Activated naive CD4-positive, alpha-beta T cell treated with anti-CD3 and anti-CD28 coated beads, Interleukin-2, amount 10 ng/mL, durations not matched to agents 7 days and 5 days (primary cell): ENCODE measurements around the gene GAMT.

Experiments
- CTCF ChIA-PET: fragments of 350-600 bp; sonication (Branson Sonifier 250); formaldehyde crosslinking; loops from one replicate; lab custom pipeline; 2021; ENCODE audit warnings: antibody characterized with exemption; lab: Charles Lee
- DNase-seq: peaks from one replicate; pipeline ENCODE4 v3.0.0-alpha.2; 2020
- H3K27ac Mint-ChIP-seq: one replicate; pipeline ENCODE4 v1.8.0; 2021; ENCODE audit warnings: mild to moderate bottlenecking, moderate library complexity, mixed read lengths
- H3K27me3 Mint-ChIP-seq: one replicate; pipeline ENCODE4 v1.8.0; 2021; ENCODE audit warnings: mild to moderate bottlenecking, mixed read lengths
- H3K36me3 Mint-ChIP-seq: one replicate; pipeline ENCODE4 v1.8.0; 2021; ENCODE audit warnings: mixed read lengths
- H3K4me1 Mint-ChIP-seq: one replicate; pipeline ENCODE4 v1.8.0; 2021; ENCODE audit warnings: mixed read lengths
- H3K4me3 Mint-ChIP-seq: one replicate; pipeline ENCODE4 v1.8.0; 2021; ENCODE audit warnings: mild to moderate bottlenecking, moderate library complexity, mixed read lengths
- H3K9me3 Mint-ChIP-seq: one replicate; pipeline ENCODE4 v1.8.0; 2021; ENCODE audit warnings: mixed read lengths

The GAMT gene

GRCh38 chr19:1418496-1418775, 17.1 kb upstream of the GAMT start:
- Mint-ChIP-seq H3K27ac (no peak overlapping the region), H3K4me1 (peaks cover 20% of the 10 kb centered on the region), H3K4me3 (no peak overlapping the region), H3K36me3 (peaks cover 31% of the 10 kb centered on the region), H3K27me3 (no peaks in the 10 kb centered on the region), H3K9me3 (no peaks in the 10 kb centered on the region)
- DNase-seq, result no peak
- CTCF ChIA-PET, result no interaction called here

- no peak for DNase-seq
- no peak overlapping the region for H3K27ac Mint-ChIP-seq
- CTCF ChIA-PET, result interaction anchor here (1.5 kb wide), 1 partner anchor 20 kb away, joined by 4 read pairs; no protein-coding TSS in a partner anchor
- no peaks in the 10 kb centered on the region for H3K27me3 Mint-ChIP-seq
- H3K4me1 Mint-ChIP-seq, result peaks cover 26% of the 10 kb centered on the region
- H3K9me3 Mint-ChIP-seq, result no peaks in the 10 kb centered on the region
- H3K36me3 Mint-ChIP-seq, result peaks cover 27% of the 10 kb centered on the region
- H3K4me3 Mint-ChIP-seq, result no peak overlapping the region
Observed at GRCh38 chr19:1417681-1418495, 16.5 kb upstream of the GAMT start.

GRCh38 chr19:1417145-1417544, 15.8 kb upstream of the GAMT start:
- H3K27ac Mint-ChIP-seq, result no peak overlapping the region
- DNase-seq, result no peak
- CTCF ChIA-PET, result interaction anchor here (1.5 kb wide), 1 partner anchor 20 kb away, joined by 4 read pairs; no protein-coding TSS in a partner anchor

GRCh38 chr19:1416014-1416841, 14.9 kb upstream of the GAMT start:
- CTCF ChIA-PET, result no interaction called here
- DNase-seq, result no peak
- no peak overlapping the region for H3K4me3 Mint-ChIP-seq
- peaks cover 38% of the 10 kb centered on the region for H3K4me1 Mint-ChIP-seq
- H3K27me3 Mint-ChIP-seq, result no peaks in the 10 kb centered on the region
- peaks cover 24% of the 10 kb centered on the region for H3K36me3 Mint-ChIP-seq
- no peak overlapping the region for H3K27ac Mint-ChIP-seq
- no peaks in the 10 kb centered on the region for H3K9me3 Mint-ChIP-seq

More at GRCh38 chr19:1417145-1417544, 15.8 kb upstream of the GAMT start:
- Mint-ChIP-seq H3K36me3 (peaks cover 21% of the 10 kb centered on the region), H3K27me3 (no peaks in the 10 kb centered on the region), H3K9me3 (no peaks in the 10 kb centered on the region), H3K4me1 (peaks cover 29% of the 10 kb centered on the region), H3K4me3 (no peak overlapping the region)

GRCh38 chr19:1412995-1413800, 11.9 kb upstream of the GAMT start:
- Mint-ChIP-seq H3K36me3 (peaks cover 32% of the 10 kb centered on the region), H3K9me3 (no peaks in the 10 kb centered on the region), H3K4me3 (no peak overlapping the region), H3K27me3 (no peaks in the 10 kb centered on the region), H3K4me1 (peaks cover 62% of the 10 kb centered on the region), H3K27ac (no peak overlapping the region)
- DNase-seq, result no peak
- CTCF ChIA-PET, result interaction anchor here (0.6 to 1.4 kb wide), 2 partner anchors 24 to 49 kb away, joined by 3 to 4 read pairs; no protein-coding TSS in a partner anchor

- Mint-ChIP-seq H3K4me1 (peaks cover 60% of the 10 kb centered on the region), H3K27me3 (no peaks in the 10 kb centered on the region), H3K9me3 (no peaks in the 10 kb centered on the region), H3K27ac (no peak overlapping the region), H3K4me3 (no peak overlapping the region), H3K36me3 (peaks cover 30% of the 10 kb centered on the region)
- CTCF ChIA-PET, result interaction anchor here (0.6 to 1.4 kb wide), 2 partner anchors 25 to 48 kb away, joined by 3 to 4 read pairs; no protein-coding TSS in a partner anchor
- DNase-seq, result no peak
Observed at GRCh38 chr19:1412323-1412923, 11.1 kb upstream of the GAMT start.

- no peak overlapping the region for H3K4me3 Mint-ChIP-seq
- peak overlapping the region; percentile 83 for H3K27ac Mint-ChIP-seq
- peak; percentile 43 for DNase-seq
Observed at GRCh38 chr19:1411255-1412191, 10.2 kb upstream of the GAMT start.

GRCh38 chr19:1410789-1411188, 9.4 kb upstream of the GAMT start:
- H3K9me3 Mint-ChIP-seq, result no peaks in the 10 kb centered on the region
- DNase-seq, result no peak
- peaks cover 63% of the 10 kb centered on the region for H3K4me1 Mint-ChIP-seq
- peaks cover 27% of the 10 kb centered on the region for H3K36me3 Mint-ChIP-seq
- peak overlapping the region; percentile 82 for H3K4me3 Mint-ChIP-seq
- H3K27ac Mint-ChIP-seq, result peak overlapping the region; percentile 83
- CTCF ChIA-PET, result no interaction called here
- no peaks in the 10 kb centered on the region for H3K27me3 Mint-ChIP-seq

More at GRCh38 chr19:1411255-1412191, 10.2 kb upstream of the GAMT start:
- H3K9me3 Mint-ChIP-seq, result no peaks in the 10 kb centered on the region
- no peaks in the 10 kb centered on the region for H3K27me3 Mint-ChIP-seq
- CTCF ChIA-PET, result no interaction called here
- H3K4me1 Mint-ChIP-seq, result peaks cover 63% of the 10 kb centered on the region
- H3K36me3 Mint-ChIP-seq, result peaks cover 27% of the 10 kb centered on the region

GRCh38 chr19:1410136-1410786, 8.9 kb upstream of the GAMT start:
- Mint-ChIP-seq H3K4me1 (peaks cover 59% of the 10 kb centered on the region), H3K4me3 (peak overlapping the region; percentile 82), H3K36me3 (peaks cover 25% of the 10 kb centered on the region), H3K27ac (peak overlapping the region; percentile 83), H3K9me3 (no peaks in the 10 kb centered on the region), H3K27me3 (no peaks in the 10 kb centered on the region)
- DNase-seq, result no peak
- CTCF ChIA-PET, result no interaction called here

GRCh38 chr19:1409204-1410005, 8.1 kb upstream of the GAMT start:
- Mint-ChIP-seq H3K9me3 (no peaks in the 10 kb centered on the region), H3K27ac (peak overlapping the region; percentile 87), H3K27me3 (peaks cover 3% of the 10 kb centered on the region), H3K36me3 (peaks cover 23% of the 10 kb centered on the region), H3K4me3 (peak overlapping the region; percentile 82), H3K4me1 (peaks cover 53% of the 10 kb centered on the region)
- no peak for DNase-seq
- CTCF ChIA-PET, result no interaction called here

- Mint-ChIP-seq H3K4me1 (peaks cover 53% of the 10 kb centered on the region), H3K4me3 (peak overlapping the region; percentile 82), H3K27me3 (peaks cover 5% of the 10 kb centered on the region), H3K27ac (peak overlapping the region; percentile 87), H3K9me3 (no peaks in the 10 kb centered on the region), H3K36me3 (peaks cover 23% of the 10 kb centered on the region)
- CTCF ChIA-PET, result no interaction called here
- DNase-seq, result peak; percentile 70
Observed at GRCh38 chr19:1408300-1409203, 7.2 kb upstream of the GAMT start.
